ENCODE results near the gene ADGRL4.
"Not testable (repeated sequence)": the region's sequence is repeated elsewhere in the genome, so short reads cannot be mapped to it uniquely, and the experiment has no call there.

The ADGRL4 gene

GRCh38 chr1:79004916-79005315 is 1.6 kb downstream of the ADGRL4 start:
- Histone ChIP-seq H3K4me1 (ENCODE audit: insufficient read depth, low read length) (no peaks in the 10 kb centered on the region), H3K27me3 (ENCODE audit: insufficient read depth, low read length) (no peaks in the 10 kb centered on the region), H3K9me3 (ENCODE audit: low read length) (no peaks in the 10 kb centered on the region), H2AFZ (ENCODE audit: low read depth, low read length) (no peak overlapping the region), H3K36me3 (ENCODE audit: insufficient read depth, low read length) (no peaks in the 10 kb centered on the region), H3K4me3 (ENCODE audit: low read length) (no peak overlapping the region)

GRCh38 chr1:78996791-78997190 is 9.7 kb downstream of the ADGRL4 start:
- no peak overlapping the region for H3K4me3 ChIP-seq (ENCODE audit: low read length)
- H3K27me3 ChIP-seq (ENCODE audit: insufficient read depth, low read length): no peaks in the 10 kb centered on the region
- H2AFZ ChIP-seq (ENCODE audit: low read depth, low read length): no peak overlapping the region
- H3K9me3 ChIP-seq (ENCODE audit: low read length): no peaks in the 10 kb centered on the region
- H3K36me3 ChIP-seq (ENCODE audit: insufficient read depth, low read length): no peaks in the 10 kb centered on the region
- H3K4me1 ChIP-seq (ENCODE audit: insufficient read depth, low read length): no peaks in the 10 kb centered on the region

DNA sequence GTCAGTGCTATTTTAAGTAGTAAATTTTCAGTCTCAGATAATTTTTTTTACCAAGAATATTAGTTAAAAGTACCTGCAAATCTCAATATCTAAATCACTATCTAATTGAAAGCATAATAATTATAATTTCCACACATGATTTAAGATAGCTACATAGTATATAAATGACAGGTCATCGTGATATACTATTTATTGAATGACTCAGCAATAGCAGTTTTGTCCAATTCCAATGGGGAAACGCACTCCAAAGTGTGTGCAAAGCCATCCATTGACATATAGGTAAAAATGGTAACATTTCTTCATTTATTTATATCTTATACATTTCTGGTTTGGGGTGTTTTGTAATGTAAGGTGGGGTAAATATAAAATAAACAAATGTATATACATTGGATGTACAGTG is 19.5 kb downstream of the ADGRL4 start:
- Histone ChIP-seq H3K9me3 (ENCODE audit: low read length) (no peaks in the 10 kb centered on the region), H2AFZ (ENCODE audit: low read depth, low read length) (no peak overlapping the region), H3K36me3 (ENCODE audit: insufficient read depth, low read length) (no peaks in the 10 kb centered on the region), H3K27me3 (ENCODE audit: insufficient read depth, low read length) (no peaks in the 10 kb centered on the region), H3K4me3 (ENCODE audit: low read length) (no peak overlapping the region), H3K4me1 (ENCODE audit: insufficient read depth, low read length) (no peaks in the 10 kb centered on the region)

- H3K4me1 ChIP-seq (ENCODE audit: insufficient read depth, low read length): no peaks in the 10 kb centered on the region
- no peaks in the 10 kb centered on the region for H3K27me3 ChIP-seq (ENCODE audit: insufficient read depth, low read length)
- no peak overlapping the region for H3K4me3 ChIP-seq (ENCODE audit: low read length)
- H3K9me3 ChIP-seq (ENCODE audit: low read length): no peaks in the 10 kb centered on the region
- H2AFZ ChIP-seq (ENCODE audit: low read depth, low read length): no peak overlapping the region
- H3K36me3 ChIP-seq (ENCODE audit: insufficient read depth, low read length): no peaks in the 10 kb centered on the region
Observed at GRCh38 chr1:78980511-78980910, 26.0 kb downstream of the ADGRL4 start.

- H3K36me3 ChIP-seq (ENCODE audit: insufficient read depth, low read length): no peaks in the 10 kb centered on the region
- no peak overlapping the region for H3K4me3 ChIP-seq (ENCODE audit: low read length)
- no peaks in the 10 kb centered on the region for H3K27me3 ChIP-seq (ENCODE audit: insufficient read depth, low read length)
- no peak overlapping the region for H2AFZ ChIP-seq (ENCODE audit: low read depth, low read length)
- H3K9me3 ChIP-seq (ENCODE audit: low read length): no peaks in the 10 kb centered on the region
- H3K4me1 ChIP-seq (ENCODE audit: insufficient read depth, low read length): no peaks in the 10 kb centered on the region
Observed at GRCh38 chr1:78972723-78973122, 33.8 kb downstream of the ADGRL4 start.

- not testable (repeated sequence) for H3K9me3 ChIP-seq (ENCODE audit: low read length); H3K27me3 ChIP-seq (ENCODE audit: insufficient read depth, low read length); H3K36me3 ChIP-seq (ENCODE audit: insufficient read depth, low read length); H3K4me1 ChIP-seq (ENCODE audit: insufficient read depth, low read length); H2AFZ ChIP-seq (ENCODE audit: low read depth, low read length); H3K4me3 ChIP-seq (ENCODE audit: low read length)
Observed at GRCh38 chr1:78967091-78967490, 39.4 kb downstream of the ADGRL4 start.

DNA sequence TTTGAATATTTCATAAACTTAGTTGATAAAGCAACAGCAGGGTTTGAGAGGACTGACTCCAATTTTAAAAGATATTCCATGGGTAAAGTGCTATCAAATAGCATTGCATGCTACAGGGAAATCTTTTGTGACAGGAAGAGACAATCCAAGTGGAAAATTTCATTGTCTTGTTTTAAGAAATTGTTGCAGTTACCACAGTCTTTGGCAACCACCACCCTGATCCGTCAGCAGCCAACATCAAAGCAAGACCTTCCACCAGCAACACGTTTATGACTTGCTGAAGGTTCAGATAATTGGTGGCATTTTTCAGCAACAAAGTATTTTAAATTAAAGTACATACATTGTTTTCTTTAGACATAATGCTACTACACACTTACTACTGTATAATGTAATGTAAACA is 47.8 kb downstream of the ADGRL4 start:
- H3K27me3 ChIP-seq (ENCODE audit: insufficient read depth, low read length): no peaks in the 10 kb centered on the region
- no peak overlapping the region for H2AFZ ChIP-seq (ENCODE audit: low read depth, low read length)
- H3K4me3 ChIP-seq (ENCODE audit: low read length): no peak overlapping the region

DNA sequence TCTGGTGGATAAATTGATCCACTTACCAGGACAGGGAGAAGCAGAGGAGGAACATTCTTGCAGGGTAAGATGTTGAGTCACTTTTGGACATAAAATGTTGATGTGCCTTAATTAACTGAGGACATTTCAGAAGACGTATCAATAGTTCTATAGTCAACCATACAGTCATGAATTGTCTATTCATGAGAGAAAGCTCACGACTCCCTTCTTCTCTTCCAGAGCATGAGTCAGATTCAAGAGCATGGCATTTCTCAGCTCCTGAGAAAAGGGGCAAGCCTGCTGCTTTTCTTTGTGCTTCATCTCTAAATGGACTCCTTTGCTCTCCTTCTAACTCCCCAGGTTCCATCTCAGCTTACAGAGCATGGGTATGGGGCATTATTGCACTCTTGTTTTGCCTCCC is 55.7 kb downstream of the ADGRL4 start:
- no peaks in the 10 kb centered on the region for H3K36me3 ChIP-seq (ENCODE audit: insufficient read depth, low read length)
- no peak overlapping the region for H2AFZ ChIP-seq (ENCODE audit: low read depth, low read length)
- no peaks in the 10 kb centered on the region for H3K4me1 ChIP-seq (ENCODE audit: insufficient read depth, low read length)
- H3K9me3 ChIP-seq (ENCODE audit: low read length): no peaks in the 10 kb centered on the region
- H3K27me3 ChIP-seq (ENCODE audit: insufficient read depth, low read length): no peaks in the 10 kb centered on the region
- no peak overlapping the region for H3K4me3 ChIP-seq (ENCODE audit: low read length)

More for the DNA sequence above, 47.8 kb downstream of the ADGRL4 start:
- Histone ChIP-seq H3K4me1 (ENCODE audit: insufficient read depth, low read length) (no peaks in the 10 kb centered on the region), H3K36me3 (ENCODE audit: insufficient read depth, low read length) (no peaks in the 10 kb centered on the region), H3K9me3 (ENCODE audit: low read length) (no peaks in the 10 kb centered on the region)

- Histone ChIP-seq H3K4me3 (ENCODE audit: low read length) (no peak overlapping the region), H2AFZ (ENCODE audit: low read depth, low read length) (no peak overlapping the region), H3K4me1 (ENCODE audit: insufficient read depth, low read length) (no peaks in the 10 kb centered on the region), H3K36me3 (ENCODE audit: insufficient read depth, low read length) (no peaks in the 10 kb centered on the region), H3K27me3 (ENCODE audit: insufficient read depth, low read length) (no peaks in the 10 kb centered on the region), H3K9me3 (ENCODE audit: low read length) (no peaks in the 10 kb centered on the region)
Observed at GRCh38 chr1:78949227-78949626, 57.3 kb downstream of the ADGRL4 start.

- Histone ChIP-seq H3K4me3 (ENCODE audit: low read length) (no peak overlapping the region), H3K36me3 (ENCODE audit: insufficient read depth, low read length) (no peaks in the 10 kb centered on the region), H2AFZ (ENCODE audit: low read depth, low read length) (no peak overlapping the region), H3K9me3 (ENCODE audit: low read length) (no peaks in the 10 kb centered on the region), H3K4me1 (ENCODE audit: insufficient read depth, low read length) (no peaks in the 10 kb centered on the region), H3K27me3 (ENCODE audit: insufficient read depth, low read length) (no peaks in the 10 kb centered on the region)
Observed at GRCh38 chr1:78919150-78919549, 87.4 kb downstream of the ADGRL4 start.

DNA sequence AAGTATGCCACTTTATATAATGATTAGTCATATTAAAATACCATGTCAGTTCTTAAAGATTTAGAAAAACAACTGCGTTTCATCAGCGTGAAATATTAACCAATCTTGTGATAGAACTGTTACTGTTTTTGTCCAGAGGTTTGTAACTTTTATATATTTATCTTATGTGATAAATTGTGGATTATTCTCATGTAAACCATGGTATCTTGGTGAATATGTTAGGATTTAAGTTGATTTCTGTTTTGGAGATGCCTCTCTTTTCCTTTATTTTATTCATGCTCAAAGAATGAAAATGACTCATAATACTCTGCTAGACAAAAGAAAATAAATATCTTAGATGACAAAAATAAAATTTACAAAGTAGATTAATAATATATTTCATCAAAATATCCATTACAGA is 88.4 kb downstream of the ADGRL4 start:
- H3K4me1 ChIP-seq (ENCODE audit: insufficient read depth, low read length): no peaks in the 10 kb centered on the region

GRCh38 chr1:78916986-78917385 is 89.5 kb downstream of the ADGRL4 start:
- Histone ChIP-seq H2AFZ (ENCODE audit: low read depth, low read length) (no peak overlapping the region), H3K4me3 (ENCODE audit: low read length) (no peak overlapping the region), H3K4me1 (ENCODE audit: insufficient read depth, low read length) (no peaks in the 10 kb centered on the region), H3K27me3 (ENCODE audit: insufficient read depth, low read length) (no peaks in the 10 kb centered on the region), H3K36me3 (ENCODE audit: insufficient read depth, low read length) (no peaks in the 10 kb centered on the region), H3K9me3 (ENCODE audit: low read length) (no peaks in the 10 kb centered on the region)

More for the DNA sequence above, 88.4 kb downstream of the ADGRL4 start:
- Histone ChIP-seq H2AFZ (ENCODE audit: low read depth, low read length) (no peak overlapping the region), H3K27me3 (ENCODE audit: insufficient read depth, low read length) (no peaks in the 10 kb centered on the region), H3K9me3 (ENCODE audit: low read length) (no peaks in the 10 kb centered on the region), H3K36me3 (ENCODE audit: insufficient read depth, low read length) (no peaks in the 10 kb centered on the region), H3K4me3 (ENCODE audit: low read length) (no peak overlapping the region)

DNA sequence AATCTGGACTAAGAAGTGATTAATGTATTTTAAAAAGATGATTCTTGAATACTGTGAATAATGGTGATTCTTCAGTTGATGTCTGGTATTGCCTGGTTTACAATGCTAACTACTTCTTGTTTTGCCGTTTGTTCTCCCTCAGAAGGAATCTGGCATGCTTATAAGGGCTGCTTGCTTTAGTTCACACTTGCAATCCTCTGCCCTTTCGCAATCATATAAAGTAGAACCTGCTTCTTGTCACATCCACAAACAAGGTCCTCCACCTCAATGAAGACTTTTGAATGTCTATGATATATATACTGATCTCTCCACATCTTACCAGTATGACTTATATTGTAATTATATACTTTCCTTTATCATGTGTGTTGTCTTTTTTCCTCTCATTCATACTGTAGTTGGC is 92.6 kb downstream of the ADGRL4 start:
- no peak overlapping the region for H2AFZ ChIP-seq (ENCODE audit: low read depth, low read length)
- no peak overlapping the region for H3K4me3 ChIP-seq (ENCODE audit: low read length)
- H3K4me1 ChIP-seq (ENCODE audit: insufficient read depth, low read length): no peaks in the 10 kb centered on the region
- no peaks in the 10 kb centered on the region for H3K27me3 ChIP-seq (ENCODE audit: insufficient read depth, low read length)
- no peaks in the 10 kb centered on the region for H3K9me3 ChIP-seq (ENCODE audit: low read length)
- H3K36me3 ChIP-seq (ENCODE audit: insufficient read depth, low read length): no peaks in the 10 kb centered on the region

DNA sequence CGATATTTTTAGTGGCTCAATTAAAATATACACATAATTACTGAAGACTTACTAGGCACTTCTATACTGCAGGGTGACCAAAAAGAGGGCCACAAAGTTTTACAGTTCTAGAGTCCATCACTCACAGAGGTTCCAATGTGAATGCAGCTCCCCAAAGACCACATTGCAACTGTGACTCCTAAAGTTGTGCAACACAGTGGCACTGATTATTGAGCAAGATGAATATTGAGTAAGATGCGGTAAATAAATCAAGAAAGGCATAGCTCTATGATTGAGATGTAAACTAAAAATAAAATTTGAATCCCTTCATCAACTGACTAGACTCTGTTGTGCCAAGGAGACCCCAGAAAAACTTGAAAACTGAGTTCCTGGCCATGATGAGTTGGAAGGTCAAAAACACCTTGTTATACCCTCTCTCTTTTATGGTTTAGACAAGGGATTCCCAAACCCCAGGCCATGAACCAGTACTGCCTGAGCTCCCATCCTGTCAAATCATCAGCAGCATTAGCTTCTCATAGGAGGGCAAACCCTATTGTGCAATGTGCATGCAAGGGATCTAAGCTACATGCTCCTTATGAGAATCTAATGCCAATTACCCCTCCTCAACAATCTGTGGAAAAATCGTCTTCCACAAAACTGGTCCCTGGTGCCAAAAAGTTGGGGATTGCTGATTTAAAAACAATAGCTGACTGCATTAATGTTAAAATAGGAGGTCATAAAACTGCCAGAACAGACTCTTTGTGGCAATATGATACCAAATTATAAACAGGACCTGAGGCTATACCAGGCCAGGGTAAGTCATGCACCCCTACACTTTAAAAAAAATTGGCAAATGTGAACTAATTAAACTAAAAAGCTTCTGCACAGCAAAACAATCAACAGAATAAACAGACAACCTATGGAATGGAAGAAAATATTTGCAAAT is 94.3 kb downstream of the ADGRL4 start:
- no peak overlapping the region for H3K4me3 ChIP-seq (ENCODE audit: low read length)
- H2AFZ ChIP-seq (ENCODE audit: low read depth, low read length): no peak overlapping the region
- H3K9me3 ChIP-seq (ENCODE audit: low read length): no peaks in the 10 kb centered on the region
- no peaks in the 10 kb centered on the region for H3K36me3 ChIP-seq (ENCODE audit: insufficient read depth, low read length)
- H3K4me1 ChIP-seq (ENCODE audit: insufficient read depth, low read length): no peaks in the 10 kb centered on the region
- H3K27me3 ChIP-seq (ENCODE audit: insufficient read depth, low read length): no peaks in the 10 kb centered on the region

Data from neuron (in vitro differentiated cells).